IPS-15b (cell line): Measurements from ENCODE around the gene KRT16.
"Not testable (repeated sequence)": the region's sequence is repeated elsewhere in the genome, so short reads cannot be mapped to it uniquely, and the experiment has no call there.

Source experiments
- H3K27me3 ChIP-seq: one replicate; pipeline ENCODE4 v1.6.1; 2013; ENCODE audit warnings: low read length; ENCODE audit not compliant: control insufficient read depth, insufficient read depth
- H3K36me3 ChIP-seq: one replicate; pipeline ENCODE4 v1.6.1; 2013; ENCODE audit warnings: low read length; ENCODE audit not compliant: control insufficient read depth, insufficient read depth
- H3K4me1 ChIP-seq: one replicate; pipeline ENCODE4 v1.6.1; 2013; ENCODE audit warnings: mild to moderate bottlenecking, low read length; ENCODE audit not compliant: control insufficient read depth, insufficient read depth
- H3K4me3 ChIP-seq: one replicate; pipeline ENCODE4 v1.5.1; 2013; ENCODE audit warnings: low read depth, low read length
- H3K9ac ChIP-seq: one replicate; pipeline ENCODE4 v1.6.1; 2013; ENCODE audit warnings: low read depth, mild to moderate bottlenecking, low read length
- H3K9me3 ChIP-seq: one replicate; pipeline ENCODE4 v1.6.1; 2013; ENCODE audit warnings: mild to moderate bottlenecking, low read length; ENCODE audit not compliant: control insufficient read depth, insufficient read depth

Gene KRT16

GRCh38 chr17:41593306-41593981 is 19.1 kb downstream of the KRT16 start:
- Histone ChIP-seq H3K9ac (no peak overlapping the region), H3K4me1 (no peaks in the 10 kb centered on the region), H3K27me3 (no peaks in the 10 kb centered on the region), H3K4me3 (no peak overlapping the region), H3K9me3 (no peaks in the 10 kb centered on the region), H3K36me3 (no peaks in the 10 kb centered on the region)

GRCh38 chr17:41592601-41593305 is 19.8 kb downstream of the KRT16 start:
- Histone ChIP-seq H3K4me1 (no peaks in the 10 kb centered on the region), H3K4me3 (no peak overlapping the region), H3K27me3 (no peaks in the 10 kb centered on the region), H3K9me3 (no peaks in the 10 kb centered on the region), H3K36me3 (no peaks in the 10 kb centered on the region), H3K9ac (no peak overlapping the region)

GRCh38 chr17:41589301-41589700 is 23.3 kb downstream of the KRT16 start:
- Histone ChIP-seq H3K9ac (no peak overlapping the region), H3K4me1 (no peaks in the 10 kb centered on the region), H3K9me3 (no peaks in the 10 kb centered on the region), H3K4me3 (no peak overlapping the region), H3K27me3 (no peaks in the 10 kb centered on the region), H3K36me3 (no peaks in the 10 kb centered on the region)

GRCh38 chr17:41588126-41588810 is 24.3 kb downstream of the KRT16 start:
- Histone ChIP-seq H3K36me3 (no peaks in the 10 kb centered on the region), H3K27me3 (no peaks in the 10 kb centered on the region), H3K4me3 (no peak overlapping the region), H3K9me3 (no peaks in the 10 kb centered on the region), H3K9ac (no peak overlapping the region), H3K4me1 (no peaks in the 10 kb centered on the region)

- Histone ChIP-seq H3K9ac (no peak within 1 kb of the TSS), H3K9me3 (no peaks in the 10 kb centered on the region), H3K4me1 (no peaks in the 10 kb centered on the region)
Observed at GRCh38 chr17:41586863-41587495, 25.6 kb downstream of the KRT16 start, which contains the start of gene KRT14. TSS of gene KRT14 (minus strand) at chr17:41586895. CDS start at chr17:41586834, 61 bp downstream.

GRCh38 chr17:41585301-41586056 is 27.1 kb downstream of the KRT16 start:
- no peaks in the 10 kb centered on the region for H3K4me1 ChIP-seq
- no peaks in the 10 kb centered on the region for H3K36me3 ChIP-seq
- no peak overlapping the region for H3K9ac ChIP-seq
- no peak overlapping the region for H3K4me3 ChIP-seq
- peaks cover 3% of the 10 kb centered on the region for H3K27me3 ChIP-seq
- no peaks in the 10 kb centered on the region for H3K9me3 ChIP-seq

More at GRCh38 chr17:41586863-41587495, 25.6 kb downstream of the KRT16 start, which contains the start of gene KRT14:
- no peaks in the 10 kb centered on the region for H3K36me3 ChIP-seq
- H3K4me3 ChIP-seq = no peak within 1 kb of the TSS
- H3K27me3 ChIP-seq = no peaks in the 10 kb centered on the region

GRCh38 chr17:41584331-41584927 is 28.1 kb downstream of the KRT16 start:
- not testable (repeated sequence) for H3K36me3 ChIP-seq, H3K27me3 ChIP-seq, H3K4me1 ChIP-seq, H3K9me3 ChIP-seq, H3K4me3 ChIP-seq, H3K9ac ChIP-seq

- no peak overlapping the region for H3K9ac ChIP-seq
- H3K9me3 ChIP-seq = no peaks in the 10 kb centered on the region
- H3K36me3 ChIP-seq = no peaks in the 10 kb centered on the region
- no peak overlapping the region for H3K4me3 ChIP-seq
- peaks cover 10% of the 10 kb centered on the region for H3K27me3 ChIP-seq
- H3K4me1 ChIP-seq = peaks cover 3% of the 10 kb centered on the region
Observed at GRCh38 chr17:41583137-41584127, 29.1 kb downstream of the KRT16 start.

GRCh38 chr17:41582061-41582968 is 30.3 kb downstream of the KRT16 start:
- H3K4me3 ChIP-seq, H3K9ac ChIP-seq, H3K4me1 ChIP-seq, H3K36me3 ChIP-seq, H3K9me3 ChIP-seq, H3K27me3 ChIP-seq: not testable (repeated sequence)
